GM18519 (cell line): ENCODE data around the gene RASD1.
A peak's percentile ranks its signal among the peaks of the same experiment; 100 is the strongest.
"Not testable (repeated sequence)": the region's sequence is repeated elsewhere in the genome, so short reads cannot be mapped to it uniquely, and the experiment has no call there.

Experiments used
- ATAC-seq: cut with Tn5 transposase; IDR thresholded peaks from one replicate; pipeline ENCODE4 v1.9.1; 2021; ENCODE audit warnings: mild to moderate bottlenecking, moderate library complexity; ENCODE audit not compliant: unreplicated experiment, low FRiP score

RASD1 gene

GRCh38 chr17:17480593-17481148 lies 15.5 kb downstream of the RASD1 start:
- no peak for ATAC-seq

DNA sequence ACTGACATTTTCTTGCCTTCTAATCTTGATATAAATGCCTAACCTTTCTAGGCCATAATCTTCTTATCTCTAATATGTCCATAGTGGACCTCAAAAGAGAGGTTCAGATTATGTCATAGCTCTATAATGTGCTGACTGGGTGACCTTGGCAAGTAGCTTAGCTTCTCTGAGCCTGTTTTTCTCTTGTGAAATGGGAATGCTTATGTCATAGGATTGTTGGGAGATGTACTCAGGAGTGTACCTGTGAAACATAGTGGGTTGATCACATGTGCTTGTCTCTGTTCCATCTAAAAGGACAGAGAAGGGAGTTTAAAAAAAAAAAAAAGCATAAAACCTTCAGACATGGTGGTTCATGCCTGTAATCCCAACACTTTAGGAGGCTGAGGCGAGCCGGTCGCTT lies 17.0 kb downstream of the RASD1 start:
- no peak for ATAC-seq

GRCh38 chr17:17476865-17477467 lies 19.2 kb downstream of the RASD1 start, which contains the start of gene MED9:
TSS of gene MED9 (plus strand) at chr17:17477000. CDS start at chr17:17477042, 42 bp downstream.
- ATAC-seq, result peak; percentile 62

DNA sequence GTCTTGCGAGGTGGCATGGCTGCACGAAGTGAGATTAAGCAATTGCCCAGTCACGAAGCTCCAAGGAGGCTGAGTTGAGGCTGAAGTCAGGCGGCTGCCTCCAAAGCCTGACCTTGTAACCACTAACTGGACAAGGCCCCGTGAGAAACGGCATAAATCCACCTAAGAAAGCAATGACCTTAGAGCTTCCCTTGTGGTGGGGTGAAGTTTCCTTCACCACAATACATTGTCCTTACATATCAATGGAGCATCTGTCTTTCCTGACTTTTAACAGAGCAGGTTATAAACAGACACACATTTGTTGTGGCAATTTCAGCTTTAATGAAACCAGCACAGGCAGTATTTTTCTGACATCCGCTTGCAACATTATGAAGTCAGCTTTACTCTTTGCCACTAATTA lies 21.9 kb downstream of the RASD1 start:
- ATAC-seq, result no peak

GRCh38 chr17:17472333-17472920 lies 23.8 kb downstream of the RASD1 start:
- ATAC-seq, result no peak

- ATAC-seq, result no peak
Measured at GRCh38 chr17:17469996-17470395, 26.2 kb downstream of the RASD1 start.

- no peak for ATAC-seq
Measured at GRCh38 chr17:17469358-17469757, 26.8 kb downstream of the RASD1 start.

DNA sequence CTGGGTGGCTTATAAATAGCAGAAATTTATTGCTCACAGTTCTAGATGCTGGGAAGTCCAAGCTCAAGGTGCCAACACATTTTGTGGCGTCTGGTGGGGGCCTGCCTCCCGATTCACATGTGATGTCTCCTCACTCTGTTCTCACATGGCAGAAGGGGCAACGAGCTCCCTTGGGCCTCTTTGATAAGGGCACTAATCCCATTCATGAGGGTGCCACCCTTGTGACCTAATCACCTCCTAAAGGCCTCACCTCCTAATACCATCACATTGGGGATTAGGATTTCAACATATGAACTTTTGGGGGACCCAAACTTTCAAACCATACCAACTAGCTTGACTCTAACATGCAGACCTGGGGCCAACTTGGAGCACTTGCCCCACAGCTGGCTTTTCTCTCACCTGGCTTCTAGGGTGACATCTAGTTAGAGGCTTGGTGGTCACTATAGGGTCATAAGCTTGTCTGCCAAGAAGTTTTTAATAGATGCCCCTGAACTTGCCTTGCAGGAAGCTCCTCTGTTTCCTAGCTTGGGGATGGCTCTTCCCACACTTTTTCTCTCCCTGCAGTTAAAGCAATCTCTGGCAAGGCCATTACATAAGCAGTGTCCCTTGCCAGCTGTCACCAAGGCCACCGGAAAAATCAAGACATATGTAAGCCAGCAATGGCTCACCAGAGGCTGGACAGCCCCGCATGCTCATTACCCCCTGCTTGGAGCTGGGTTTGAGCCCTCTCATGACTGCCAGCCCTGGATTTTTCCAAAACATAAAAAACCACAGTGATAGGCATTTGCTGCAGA lies 27.8 kb downstream of the RASD1 start:
- ATAC-seq, result no peak

DNA sequence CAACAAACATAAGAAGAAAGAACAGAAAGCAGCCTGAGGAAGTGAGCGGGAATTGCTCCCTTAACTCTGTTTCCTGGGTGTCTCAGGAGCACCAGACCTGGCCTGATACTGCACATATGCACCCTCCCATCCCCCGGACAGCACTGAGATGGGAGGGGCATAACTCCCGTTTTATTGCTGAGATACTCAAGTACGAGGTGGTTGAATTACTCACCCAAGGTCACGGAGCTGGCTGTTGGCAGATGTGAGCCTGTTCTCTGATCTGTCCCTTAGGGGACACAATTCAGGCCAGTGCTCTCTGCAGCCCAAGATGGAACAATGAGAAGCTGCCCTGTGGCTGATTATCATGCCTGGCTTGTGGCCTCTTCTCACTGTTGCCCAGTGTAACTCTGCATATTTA lies 28.5 kb downstream of the RASD1 start:
- no peak for ATAC-seq

DNA sequence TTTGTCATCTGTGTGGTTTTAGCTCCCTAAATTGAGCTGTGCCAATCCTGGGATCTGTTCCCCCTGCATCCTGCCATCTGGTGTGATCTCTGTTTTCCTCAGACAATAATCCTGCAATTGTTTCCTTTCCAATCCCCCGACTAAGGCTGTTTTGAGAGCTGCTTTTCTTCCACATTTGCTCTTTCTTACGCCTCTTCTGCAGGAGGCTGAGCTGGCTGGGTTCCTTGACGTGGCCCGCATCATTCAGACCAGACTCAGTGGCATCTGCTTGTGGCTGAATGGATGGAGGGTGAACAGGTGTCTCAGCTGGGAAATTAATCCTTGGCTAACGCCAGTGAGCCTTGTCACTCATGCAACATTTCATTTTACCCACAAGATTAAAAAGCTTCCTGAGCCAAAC lies 29.2 kb downstream of the RASD1 start:
- no peak for ATAC-seq

DNA sequence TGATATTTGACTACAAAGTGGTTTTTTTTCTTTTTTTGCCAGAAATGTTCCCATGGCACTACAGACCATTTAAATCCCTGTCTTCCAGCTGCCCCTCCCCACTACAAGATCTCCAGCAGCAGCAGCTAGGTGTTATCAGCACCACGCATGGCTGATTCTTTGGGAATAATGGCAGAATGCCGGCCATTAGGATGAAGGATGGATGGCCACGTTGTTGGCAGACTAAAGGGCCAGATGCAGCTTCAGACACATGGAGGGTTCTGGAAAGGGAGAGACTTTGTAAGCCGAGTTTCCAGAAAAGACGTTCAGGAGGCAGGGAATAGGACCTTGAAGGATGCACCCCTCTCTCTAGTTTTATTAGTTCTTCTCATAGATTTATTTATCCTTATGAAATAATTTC lies 29.7 kb downstream of the RASD1 start:
- no peak for ATAC-seq

DNA sequence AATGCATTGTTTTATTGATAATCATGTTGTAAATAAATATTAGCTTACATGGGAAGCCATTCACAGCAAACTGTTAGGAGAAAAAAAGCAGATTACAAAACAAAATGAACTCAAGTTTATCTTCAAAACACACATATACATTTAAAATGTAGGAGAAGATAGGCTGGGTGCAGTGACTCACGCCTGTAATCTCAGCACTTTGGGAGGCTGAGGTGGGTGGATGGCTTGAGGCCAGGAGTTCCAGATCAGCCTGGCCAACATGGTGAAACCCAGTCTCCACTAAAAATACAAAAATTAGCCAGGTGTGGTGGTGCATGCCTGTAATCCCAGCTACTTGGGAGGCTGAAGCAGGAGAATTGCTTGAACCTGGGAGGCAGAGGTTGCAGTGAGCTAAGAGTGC lies 30.3 kb downstream of the RASD1 start:
- not testable (repeated sequence) for ATAC-seq

DNA sequence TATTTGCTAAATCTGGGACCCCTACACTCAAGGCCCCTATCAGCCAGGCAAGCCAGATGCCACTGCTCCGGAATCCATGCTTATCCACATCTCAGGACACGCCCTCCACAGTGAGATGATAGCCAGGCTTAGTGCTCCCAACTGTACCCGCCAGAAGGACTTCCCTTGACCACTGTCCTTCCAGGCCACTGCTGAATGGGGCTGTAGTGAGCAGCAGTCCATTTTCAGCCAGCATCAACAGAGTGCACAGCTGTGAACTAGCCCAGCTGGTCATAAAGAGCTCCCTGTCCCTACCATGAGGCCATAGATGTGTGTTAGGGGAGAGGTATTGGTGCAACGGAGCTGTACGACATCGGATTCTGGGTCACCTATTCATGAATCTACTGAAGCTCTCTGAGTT lies 32.4 kb downstream of the RASD1 start:
- ATAC-seq, result no peak

DNA sequence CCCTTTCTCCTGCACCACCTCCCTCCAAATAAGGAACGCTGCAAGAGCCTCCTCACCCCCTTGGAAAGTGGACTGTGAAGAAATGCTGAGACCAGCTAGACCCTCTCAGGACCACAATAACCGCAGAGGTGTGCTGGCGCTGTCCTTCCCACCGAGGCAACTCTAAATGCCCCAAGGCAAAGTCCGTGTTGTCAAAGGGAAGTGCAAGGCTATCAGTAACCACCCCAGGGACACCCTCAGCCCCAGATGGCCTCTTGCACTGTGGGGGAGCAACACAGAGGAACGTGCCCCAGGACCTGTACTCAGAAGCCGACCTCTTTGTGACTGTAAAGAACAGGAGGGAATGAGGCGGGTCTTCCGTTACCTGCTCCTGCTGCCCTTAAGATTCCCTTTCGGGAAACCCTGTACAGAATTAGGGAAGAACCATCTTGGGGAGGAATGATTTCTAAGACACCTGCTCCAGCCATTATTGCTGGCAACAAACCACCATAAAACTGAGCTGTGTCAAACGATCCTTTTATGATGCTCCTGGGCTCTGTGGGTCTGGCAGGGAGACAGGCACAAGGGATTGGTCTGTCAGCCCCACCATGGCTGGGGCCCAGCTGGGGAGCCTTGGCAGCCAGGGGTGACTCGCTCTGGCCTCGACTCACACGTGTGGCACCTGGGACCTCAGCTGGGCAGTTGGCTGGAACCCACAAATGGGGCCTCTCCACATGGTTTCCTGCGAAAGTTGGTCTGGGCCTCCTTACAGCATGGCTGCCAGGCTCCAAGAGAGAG lies 34.0 kb downstream of the RASD1 start:
- ATAC-seq, result no peak

GRCh38 chr17:17460038-17460437 lies 36.2 kb downstream of the RASD1 start:
- ATAC-seq, result no peak

- no peak for ATAC-seq
Measured at GRCh38 chr17:17457680-17458079, 38.5 kb downstream of the RASD1 start.

- ATAC-seq, result no peak
Measured at GRCh38 chr17:17456251-17456650, 39.9 kb downstream of the RASD1 start.

- ATAC-seq, result no peak
Measured at GRCh38 chr17:17455173-17455572, 41.0 kb downstream of the RASD1 start.

DNA sequence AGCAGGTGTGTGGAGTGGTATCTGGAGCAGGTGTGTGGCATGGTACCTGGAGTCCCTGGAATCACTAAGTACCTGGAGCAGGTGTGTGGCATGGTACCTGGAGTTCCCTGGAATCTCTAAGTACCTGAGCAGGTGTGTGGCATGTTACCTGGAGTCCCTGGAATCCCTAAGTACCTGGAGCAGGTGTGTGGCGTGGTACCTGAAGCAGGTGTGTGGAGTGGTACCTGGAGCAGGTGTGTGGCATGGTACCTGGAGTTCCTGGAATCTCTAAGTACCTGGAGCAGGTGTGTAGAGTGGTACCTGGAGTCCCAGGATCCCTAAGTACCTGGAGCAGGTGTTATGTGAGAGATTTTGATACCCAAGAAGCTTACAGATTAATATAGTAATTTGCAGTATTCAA lies 41.5 kb downstream of the RASD1 start:
- not testable (repeated sequence) for ATAC-seq

GRCh38 chr17:17454276-17454675 lies 41.9 kb downstream of the RASD1 start:
- ATAC-seq, result no peak

- no peak for ATAC-seq
Measured at GRCh38 chr17:17453088-17453487, 43.1 kb downstream of the RASD1 start.
